NCI-H1436 (cell line): ENCODE data around the gene PFDN6.
"Not testable (repeated sequence)": the region's sequence is repeated elsewhere in the genome, so short reads cannot be mapped to it uniquely, and the experiment has no call there.

ENCODE experiments used
- DNase-seq: peaks from one replicate; lab custom pipeline; 2025; lab: John Stamatoyannopoulos, UW

Gene PFDN6

DNA sequence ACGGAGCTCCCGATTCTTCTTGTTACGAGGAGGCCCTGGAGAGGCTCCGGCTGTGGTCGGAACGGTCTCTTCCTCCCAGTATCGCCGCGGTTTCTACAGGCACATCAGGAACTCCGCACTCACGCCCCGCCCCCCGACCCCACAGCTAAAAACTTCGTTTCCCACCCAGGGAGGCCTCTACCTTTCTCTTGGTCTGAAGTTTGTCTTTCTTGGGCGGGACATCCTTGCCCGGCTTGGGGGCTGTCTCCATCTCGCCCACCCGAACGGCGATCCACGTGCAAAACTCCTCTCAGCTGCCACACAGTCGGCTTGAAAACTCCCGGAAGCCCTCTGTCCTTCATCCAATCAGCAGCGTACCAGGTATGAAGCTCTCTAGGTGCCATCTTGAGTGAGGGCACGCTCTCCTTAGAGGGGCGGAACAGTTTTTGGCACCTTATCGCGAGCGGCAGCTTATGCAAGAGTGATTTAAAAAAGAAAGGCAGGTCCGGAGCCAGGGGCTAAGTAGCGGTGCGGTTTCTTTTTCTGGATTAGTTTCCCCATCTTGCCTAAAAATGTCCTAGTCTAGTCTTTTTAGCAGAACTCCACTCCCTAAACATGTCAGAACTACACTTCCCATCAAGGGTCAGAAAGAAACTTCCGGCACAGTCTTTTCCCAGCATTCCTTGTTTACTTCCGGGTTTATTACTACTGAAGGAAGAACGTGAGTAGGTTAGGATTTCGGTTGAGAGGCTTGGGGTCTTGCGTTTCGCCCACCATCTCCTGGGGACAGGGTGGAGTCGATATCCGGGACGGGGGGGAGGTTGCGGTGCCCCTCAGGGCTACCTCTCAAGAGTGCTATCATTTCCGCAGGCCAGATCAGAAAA lies at the start of gene PFDN6, which contains the start of gene WDR46:
PFDN6 (plus strand) TSS at position 681 of the 863 bp plus-strand sequence. CDS start 256 bp downstream, outside the sequence.
WDR46 (minus strand) TSS at position 319 of the 863 bp plus-strand sequence; CDS start at position 250, 69 bp downstream.
- peak; percentile 82 for DNase-seq

DNA sequence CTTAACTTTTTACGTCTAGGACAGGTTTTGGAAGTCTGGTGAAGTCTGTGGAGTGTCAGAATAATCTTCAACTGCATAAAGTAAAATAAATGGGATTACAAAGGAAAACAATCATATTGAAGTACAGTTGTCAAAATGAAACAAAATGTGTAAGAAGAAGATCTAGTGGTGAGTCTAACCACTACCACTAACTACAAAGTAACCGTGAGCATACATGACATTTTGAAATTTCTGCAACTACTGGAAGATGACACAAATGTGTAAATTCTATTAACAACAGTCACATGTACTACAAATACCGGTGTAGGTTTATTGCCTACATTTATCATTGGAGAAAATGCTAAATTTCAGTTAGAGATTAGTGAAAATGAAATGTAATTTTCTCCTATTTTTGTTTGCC lies 47.4 kb upstream of the PFDN6 start:
- DNase-seq: no peak

DNA sequence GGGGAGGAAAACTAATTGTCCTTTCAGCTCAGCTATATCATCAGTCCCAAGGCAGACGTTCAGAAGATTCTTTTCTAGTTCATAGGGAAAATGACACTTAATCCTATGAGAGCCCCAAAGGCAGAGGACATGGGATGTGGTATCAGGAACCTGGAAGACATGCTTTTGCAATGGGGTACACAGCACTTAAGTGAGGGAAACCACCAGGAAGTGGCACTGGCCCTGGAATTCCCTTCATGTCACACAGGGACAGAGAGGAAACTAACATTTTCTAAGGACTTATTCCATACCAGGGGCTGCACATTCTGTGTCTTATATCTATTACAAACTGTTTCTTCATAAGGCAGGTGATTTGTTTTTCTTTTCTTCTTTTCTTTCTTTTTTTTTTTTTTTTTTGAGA lies 45.9 kb upstream of the PFDN6 start:
- no peak for DNase-seq

DNA sequence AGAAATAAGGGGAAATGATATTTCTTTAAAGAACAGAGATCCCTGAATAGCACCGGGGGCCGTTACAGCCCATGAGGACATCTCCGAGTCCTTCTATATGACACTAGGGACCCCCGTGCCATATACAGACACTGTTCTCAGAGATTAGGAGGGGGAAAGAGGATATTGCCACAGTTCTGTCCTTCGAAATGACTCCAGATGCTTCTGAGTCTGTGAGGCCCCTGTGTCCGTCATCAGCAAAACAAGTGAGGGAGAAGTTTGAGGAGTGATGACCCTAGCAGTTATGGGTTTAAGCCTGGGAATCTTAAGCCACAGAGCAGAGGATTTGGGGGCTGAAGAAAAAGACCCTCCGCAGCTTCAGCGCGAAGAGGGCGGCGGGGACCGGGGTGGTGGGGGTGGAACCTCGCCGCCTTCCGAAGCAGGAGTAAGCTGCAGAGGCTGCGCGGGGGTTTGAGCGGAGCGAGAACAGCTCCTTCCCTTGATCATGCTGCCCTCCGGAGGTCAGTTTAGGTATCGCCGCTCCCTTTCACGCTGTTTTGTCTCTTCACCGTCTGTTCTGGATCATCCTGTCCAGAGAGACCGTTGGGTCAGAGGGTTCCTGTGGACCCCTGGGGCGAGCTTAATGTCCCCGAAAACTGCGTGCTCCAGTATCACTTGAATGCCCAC lies 41.3 kb upstream of the PFDN6 start:
- peak; percentile 79 for DNase-seq

DNA sequence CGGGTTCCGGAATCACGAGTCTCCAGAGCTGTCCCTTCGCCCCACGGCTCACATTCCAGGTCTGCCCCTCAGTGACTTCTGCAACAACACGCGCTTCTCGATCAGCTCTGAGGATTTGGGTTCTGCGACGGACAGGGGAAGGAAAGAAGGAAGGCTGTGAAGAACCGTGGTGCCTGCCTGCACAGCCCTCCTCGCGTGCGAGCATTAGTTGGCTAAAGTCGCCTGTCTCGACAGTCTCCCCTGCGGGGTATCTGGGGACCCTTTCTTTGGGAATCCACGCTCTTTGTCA lies 40.8 kb upstream of the PFDN6 start:
- no peak for DNase-seq

DNA sequence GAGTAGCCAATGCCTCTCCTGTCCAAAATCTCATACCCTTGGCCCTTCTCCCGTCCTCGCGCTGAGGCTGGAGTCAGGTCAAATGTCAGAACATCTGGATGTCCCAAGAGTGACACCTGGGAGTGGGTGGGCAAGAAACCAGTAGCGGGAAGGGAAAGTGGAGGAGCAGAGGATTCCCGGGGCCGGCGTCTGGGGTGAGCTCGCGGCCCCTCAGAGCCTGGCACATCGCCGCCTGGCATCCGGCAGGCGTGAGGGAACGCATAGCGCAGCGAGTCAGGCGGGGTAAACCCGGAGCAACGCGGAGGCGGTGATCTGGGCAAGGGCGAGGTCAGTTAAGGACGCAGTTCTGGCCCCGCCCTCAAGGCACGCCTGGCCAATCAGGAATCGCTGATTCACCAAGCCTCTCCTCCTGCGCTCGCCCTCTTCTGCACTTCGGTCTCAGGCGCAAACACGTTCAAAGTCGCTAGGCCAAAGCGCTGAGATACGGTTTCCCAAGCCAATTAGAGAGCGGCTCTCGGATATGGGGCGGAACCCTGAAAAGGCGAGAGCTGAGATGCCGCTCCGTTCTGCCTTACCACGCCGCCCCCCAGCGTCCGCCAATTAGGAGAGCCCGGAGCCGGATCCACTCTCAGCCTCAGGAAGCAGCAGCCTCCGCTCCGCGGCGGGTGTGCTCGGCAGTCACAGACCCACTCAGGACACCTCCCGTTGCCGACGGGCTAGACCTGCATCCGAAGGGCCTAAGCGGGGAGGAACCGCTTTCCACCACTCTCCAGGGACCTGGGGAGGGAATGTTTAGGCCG lies 40.3 kb upstream of the PFDN6 start:
- peak; percentile 98 for DNase-seq

DNA sequence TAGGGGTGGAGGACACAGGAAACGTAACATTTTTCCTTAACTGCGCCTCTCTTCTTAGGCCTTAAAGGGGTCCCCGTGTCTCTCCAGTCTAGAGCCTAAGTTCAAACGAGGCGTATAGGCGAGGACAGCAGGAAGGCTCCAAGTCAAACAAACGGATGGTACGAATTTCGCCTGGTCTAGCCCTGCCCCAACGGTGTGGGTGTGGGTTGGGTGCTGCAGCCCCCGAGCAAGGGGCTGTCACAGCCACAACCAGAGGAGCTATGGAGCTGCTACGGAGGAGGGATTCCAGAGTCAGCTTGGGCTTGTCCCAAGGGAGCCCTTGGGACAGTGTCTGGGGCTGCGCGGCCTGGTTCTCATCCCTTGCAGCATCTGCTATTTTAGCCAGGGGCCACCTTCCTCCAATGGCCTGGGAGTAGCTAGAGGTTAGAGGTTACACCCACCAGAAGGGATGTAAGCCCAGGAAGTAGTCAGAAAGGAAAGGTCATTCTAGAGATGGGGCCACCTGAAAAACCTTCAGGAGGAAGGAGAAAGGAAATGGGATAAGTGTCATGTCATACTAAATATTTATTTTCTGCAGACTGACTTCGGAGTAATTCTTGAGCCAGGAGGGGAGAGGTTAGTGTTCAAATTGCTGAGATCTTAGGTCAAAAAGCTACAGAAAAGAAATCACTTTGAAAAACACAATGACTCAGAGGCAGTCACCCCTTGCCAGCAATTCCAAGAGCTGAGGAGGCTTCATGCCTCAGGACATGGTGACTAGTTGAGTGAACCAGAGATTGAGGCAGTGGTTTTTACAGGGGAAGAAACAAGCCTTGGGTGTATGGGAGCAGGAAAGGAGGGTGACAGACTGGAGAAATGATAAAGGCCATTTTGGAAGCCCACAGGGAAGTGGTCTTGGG lies 39.4 kb upstream of the PFDN6 start:
- no peak for DNase-seq

DNA sequence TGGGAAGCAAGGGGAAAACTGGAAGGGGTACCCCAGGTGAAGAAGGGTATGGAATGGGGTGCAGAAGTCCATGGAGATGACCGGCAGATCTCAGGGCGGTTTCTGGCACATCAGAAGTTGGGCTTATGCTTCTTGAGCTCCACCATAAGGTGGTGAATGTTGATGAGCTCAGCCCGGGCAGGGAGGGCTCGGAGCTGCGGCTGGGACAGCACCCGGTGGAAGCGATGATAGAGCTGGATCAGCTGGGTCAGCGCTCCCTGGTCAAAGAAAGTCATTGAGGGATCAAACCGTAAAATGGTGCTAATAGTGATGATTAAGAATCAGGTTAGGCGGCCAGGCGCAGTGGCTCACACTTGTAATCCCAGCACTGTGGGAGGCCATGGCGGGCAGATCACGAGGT lies 38.7 kb upstream of the PFDN6 start:
- no peak for DNase-seq

DNA sequence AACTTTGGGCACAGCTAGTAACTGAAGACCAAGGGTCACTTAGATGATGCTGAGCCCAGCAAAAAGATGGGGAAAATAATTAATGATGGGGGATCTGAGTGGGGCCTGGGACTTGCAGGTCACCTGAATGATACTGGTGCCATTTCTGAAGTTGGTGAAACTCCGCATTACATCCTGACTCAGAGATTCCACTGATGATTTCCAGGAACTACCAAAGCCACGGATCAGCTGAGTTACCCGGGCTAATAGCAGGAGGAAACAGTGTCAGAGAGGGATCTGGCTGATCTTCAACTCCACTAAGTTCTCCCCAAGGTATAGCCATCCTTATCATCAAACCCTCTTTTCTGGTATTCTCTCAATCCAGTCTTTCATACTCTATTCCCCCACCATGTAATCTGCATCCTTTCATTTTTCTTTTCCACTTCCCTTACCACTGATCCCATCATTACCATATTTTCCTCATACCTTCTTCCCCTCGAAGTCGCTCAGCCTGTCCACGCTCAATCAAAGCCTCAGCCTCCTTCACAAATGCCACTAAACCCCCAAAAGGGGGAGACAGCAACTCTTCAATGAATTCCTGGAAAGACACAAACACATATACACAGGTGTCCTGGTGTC lies 37.9 kb upstream of the PFDN6 start:
- DNase-seq: no peak

DNA sequence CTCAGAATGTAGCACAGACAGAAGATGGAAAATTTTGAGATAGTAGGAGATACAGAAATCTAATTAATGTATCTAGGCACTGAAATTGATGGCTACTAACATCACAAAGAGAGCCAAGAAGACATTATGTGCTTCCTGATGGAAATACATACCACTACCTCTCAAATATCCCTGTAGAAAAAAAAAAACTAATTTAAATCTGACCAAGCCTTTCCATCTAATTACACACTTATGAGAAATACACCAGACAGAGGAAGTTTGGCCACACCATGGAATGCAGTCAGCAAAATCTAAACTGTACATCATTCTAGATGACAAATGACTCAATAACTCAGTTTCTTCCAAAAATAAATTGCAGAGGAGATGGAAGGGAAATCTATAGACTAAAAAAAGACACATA lies 36.6 kb upstream of the PFDN6 start:
- DNase-seq: no peak

DNA sequence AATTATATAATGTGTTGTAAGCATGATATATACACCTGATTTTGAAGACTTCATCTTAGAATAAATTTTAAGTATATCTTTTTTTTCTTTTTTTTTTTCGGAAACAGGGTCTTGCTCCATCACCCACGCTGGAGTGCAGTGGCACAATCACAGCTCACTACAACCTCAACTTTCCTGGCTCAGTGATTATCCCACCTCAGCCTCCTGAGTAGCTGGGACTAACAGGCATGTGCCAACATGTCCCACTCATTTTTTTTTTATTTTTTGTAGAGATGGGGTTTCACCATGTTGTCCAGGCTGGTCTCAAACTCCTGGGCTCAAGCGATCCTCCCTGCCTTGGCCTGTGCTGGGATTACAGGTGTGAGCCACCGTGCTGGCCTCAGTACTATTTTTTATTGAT lies 34.8 kb upstream of the PFDN6 start:
- DNase-seq: no peak

DNA sequence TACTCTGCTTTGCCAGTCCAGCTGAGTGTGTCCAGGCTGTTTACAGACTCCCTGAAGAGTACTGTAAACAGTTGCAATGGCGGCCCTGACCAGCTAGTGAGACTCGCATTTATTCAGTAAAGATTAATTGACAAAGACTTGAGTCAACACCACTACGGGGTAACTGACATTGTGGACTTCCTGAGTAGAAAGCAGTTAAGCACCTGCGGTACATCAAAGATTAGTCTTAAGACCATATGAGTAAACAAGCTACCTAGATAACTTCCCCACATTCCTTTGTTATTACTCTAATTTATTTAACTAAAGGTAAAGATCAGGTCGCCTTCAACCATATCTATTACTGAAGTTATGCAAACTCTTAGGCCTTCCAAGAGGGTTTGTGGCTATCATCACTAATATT lies 30.4 kb upstream of the PFDN6 start:
- no peak for DNase-seq

DNA sequence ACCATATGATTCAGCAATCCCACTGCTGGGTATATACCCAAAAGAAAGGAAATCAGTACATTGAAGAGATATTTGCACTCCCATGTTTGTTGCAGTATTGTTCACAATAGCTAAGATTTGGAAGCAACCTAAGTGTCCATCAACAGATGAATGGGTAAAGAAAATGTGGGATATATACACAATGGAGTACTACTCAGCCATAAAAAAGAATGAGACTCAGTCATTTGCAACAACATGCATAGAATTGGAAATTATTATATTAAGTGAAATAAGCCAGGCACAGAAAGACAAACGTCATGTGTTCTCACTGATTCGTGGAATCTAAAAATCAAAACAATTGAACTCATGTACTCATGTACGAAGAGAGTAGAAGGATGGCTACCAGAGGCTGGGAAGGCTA lies 26.9 kb upstream of the PFDN6 start:
- not testable (repeated sequence) for DNase-seq

DNA sequence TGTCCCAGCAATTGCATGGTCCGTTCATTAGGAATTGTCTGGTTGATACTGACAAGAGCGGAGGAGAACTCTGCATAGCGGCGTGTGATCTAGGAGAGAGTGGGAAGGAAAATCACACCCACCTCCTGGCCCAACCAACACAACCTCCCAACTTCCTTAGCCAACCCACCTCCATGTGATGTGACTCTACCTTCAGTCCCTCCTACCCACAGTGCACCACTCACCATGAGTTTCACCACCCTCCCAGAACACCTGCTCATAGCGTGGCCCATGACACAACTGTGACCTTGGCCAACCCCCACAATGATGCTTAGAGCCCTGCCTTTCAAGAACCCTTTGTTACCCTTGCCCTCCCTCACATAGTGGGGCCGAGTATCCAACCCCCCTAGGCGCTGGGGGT lies 25.4 kb upstream of the PFDN6 start:
- DNase-seq: no peak

DNA sequence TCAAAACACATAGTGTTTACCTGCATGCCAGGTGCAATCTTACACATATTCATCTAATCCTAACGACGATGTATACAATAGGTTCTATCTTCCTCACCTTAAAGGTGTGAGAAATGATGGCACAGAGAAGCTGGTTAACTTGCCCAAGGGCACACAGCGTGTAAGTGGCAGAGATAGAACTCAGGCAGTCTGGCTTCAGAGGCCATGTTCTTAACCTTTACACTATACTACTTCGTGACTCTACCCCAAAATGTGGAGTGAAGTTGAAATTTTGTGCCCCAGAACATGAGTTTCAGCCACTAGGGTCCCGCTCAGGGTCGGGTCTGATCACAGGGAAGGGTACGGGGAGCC lies 18.3 kb upstream of the PFDN6 start:
- no peak for DNase-seq

DNA sequence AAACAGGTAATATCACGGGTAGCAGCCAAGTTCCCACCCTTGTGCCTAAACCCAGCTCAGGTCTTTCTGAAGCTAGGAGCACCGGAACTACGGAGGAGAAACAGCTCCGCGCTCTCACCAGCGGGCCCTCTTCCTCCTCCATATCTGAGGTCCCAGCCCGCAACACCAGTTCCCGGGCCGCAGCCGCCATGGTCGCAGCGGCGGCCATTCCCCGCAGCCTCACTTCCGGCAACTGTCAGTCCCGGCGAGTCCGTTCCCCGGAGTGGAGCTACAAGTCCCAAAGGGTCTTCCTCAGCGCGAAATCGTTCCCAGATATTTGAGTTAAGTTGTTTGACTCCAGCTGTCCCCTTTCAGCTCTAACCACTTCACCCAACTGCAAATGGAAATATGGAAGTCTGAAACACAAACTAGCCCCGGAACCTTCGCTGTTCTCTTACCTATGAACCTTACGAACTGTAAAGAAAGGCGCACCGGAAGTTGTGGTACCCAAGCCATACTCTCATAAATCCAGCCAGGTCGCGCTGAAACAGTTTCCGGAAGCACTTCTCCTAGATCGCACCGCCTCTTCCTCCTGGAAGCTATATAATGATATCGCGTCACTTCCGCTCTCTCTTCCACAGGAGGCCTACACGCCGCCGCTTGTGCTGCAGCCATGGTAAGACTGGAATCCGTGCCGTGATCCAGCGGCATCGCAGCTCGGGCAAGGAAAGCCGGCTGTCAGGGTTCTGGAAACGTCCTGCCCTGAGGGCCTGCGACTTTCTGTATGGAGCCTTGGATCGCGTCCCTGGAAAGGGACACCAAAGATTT lies 17.7 kb upstream of the PFDN6 start, which contains the start of the genes RPS18 and VPS52:
RPS18 (plus strand) TSS at position 608 of the 807 bp plus-strand sequence; CDS start at position 653, 45 bp downstream.
VPS52 (minus strand) TSS at position 409 of the 807 bp plus-strand sequence; CDS start at position 208, 201 bp downstream.
- peak; percentile 97 for DNase-seq

DNA sequence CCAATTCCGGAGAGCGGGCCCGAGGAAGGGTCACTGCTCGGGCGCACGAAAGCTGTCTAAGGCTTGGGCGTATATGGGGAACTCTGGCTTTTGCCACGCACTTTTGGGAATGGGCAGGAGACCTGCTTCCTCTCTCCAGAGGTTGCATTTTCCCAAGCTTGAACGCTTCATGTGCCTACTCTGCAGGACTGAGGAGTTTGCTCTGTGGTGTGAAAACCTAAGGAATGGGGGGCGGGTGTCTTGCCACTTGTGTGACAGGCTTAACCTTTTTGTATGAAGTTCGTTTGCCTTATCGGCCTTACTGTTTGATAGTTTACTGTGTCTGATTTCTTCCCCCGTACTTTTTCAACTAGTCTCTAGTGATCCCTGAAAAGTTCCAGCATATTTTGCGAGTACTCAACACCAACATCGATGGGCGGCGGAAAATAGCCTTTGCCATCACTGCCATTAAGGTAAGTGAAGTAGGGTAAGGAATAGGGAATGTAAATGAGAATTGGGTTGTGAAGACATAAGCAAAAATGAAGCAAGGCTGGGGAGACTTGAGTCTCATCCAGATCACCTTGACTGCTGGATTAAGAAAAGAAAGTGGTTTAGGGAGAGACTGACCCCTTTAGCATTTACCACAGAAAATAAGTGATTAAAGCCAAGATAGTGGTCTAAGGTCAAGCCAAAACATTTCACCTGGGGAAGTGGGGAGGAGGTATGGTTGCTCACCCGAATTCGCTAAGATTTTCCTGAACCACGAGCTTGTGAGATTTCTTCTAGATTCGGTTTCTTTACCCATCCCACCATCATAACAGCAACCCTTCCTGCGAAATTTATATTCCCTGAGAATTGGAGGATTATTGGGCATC lies 16.9 kb upstream of the PFDN6 start:
- no peak for DNase-seq

DNA sequence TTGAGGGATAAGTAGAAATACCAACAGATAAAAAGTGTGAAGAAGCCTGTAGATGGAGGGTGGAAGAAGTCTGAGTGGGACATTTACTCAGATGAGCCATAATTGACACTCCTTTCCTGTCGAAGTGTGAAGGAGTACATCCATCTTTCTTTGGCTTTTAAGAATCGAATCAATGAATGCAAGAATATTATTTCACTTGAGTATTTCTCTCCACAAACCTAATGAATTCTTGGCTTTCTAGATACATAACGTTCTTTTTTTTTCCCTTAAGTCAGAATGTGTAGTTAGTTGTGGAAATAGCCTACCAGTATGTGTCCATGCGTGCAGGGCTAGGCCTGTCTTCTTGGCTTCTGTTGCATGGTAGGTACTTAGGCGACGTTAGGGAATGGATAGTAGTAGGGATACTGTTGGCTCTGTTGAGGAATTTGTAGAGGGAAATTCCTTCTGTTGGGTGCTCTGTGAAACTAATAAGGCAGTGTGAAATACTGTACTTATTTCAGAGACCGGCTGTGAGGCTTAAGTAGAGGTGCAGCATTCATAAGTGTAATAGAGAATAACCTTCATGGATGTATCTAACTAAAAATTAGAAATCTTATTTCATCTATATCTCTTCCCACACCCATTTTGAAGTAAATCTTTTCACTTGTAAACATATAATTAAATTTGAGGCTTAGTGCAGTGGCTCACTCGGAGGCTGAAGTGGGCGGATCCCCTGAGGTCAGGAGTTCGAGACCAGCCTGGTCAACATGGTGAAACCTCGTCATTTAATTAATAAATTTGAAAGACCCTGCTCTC lies 16.1 kb upstream of the PFDN6 start:
- no peak for DNase-seq
